ENCODE results near the gene NAB1. TPM values are rescaled to one million over a fixed set of nuclear protein-coding genes. Genes with fewer than 3 reads are reported as not detected.

The NAB1 gene
- total RNA-seq, 1 donor from 2014 or later = 39.9 TPM

DNA sequence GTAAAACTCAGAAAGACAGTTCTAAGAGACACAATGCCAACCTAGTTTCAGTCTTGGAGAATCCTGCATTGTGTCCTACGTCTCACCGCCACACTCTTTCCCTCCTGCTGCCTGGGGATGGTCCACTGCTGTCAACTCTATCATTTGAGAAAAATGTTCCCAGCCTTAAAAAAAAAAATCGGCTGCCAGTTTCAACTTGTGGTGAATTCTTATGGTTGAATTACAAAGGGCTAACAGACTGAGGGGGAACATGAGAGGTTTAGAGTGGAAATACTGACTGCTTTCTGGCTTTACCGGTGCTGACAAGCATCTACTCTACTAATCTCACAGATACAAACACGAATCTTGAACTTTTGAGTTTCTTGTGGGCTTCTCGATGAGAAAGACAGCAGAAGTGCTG is 74.0 kb downstream of the NAB1 start:
- Histone ChIP-seq H3K4me1 (peaks cover 10% of the 10 kb centered on the region), H3K9me3 (no peaks in the 10 kb centered on the region), H3K36me3 (no peaks in the 10 kb centered on the region), H3K4me3 (no peak overlapping the region), H3K27ac (no peak overlapping the region), H3K27me3 (ENCODE audit: low read depth) (no peaks in the 10 kb centered on the region)
- DNase-seq = no peak
- TF ChIP-seq, protein P1, sequence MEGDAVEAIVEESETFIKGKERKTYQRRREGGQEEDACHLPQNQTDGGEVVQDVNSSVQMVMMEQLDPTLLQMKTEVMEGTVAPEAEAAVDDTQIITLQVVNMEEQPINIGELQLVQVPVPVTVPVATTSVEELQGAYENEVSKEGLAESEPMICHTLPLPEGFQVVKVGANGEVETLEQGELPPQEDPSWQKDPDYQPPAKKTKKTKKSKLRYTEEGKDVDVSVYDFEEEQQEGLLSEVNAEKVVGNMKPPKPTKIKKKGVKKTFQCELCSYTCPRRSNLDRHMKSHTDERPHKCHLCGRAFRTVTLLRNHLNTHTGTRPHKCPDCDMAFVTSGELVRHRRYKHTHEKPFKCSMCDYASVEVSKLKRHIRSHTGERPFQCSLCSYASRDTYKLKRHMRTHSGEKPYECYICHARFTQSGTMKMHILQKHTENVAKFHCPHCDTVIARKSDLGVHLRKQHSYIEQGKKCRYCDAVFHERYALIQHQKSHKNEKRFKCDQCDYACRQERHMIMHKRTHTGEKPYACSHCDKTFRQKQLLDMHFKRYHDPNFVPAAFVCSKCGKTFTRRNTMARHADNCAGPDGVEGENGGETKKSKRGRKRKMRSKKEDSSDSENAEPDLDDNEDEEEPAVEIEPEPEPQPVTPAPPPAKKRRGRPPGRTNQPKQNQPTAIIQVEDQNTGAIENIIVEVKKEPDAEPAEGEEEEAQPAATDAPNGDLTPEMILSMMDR (IDR thresholded peaks at IDR 0.05) = no peak
- intact Hi-C loops (cut with DNase I) = no loop called here
- ATAC-seq = no peak

DNA sequence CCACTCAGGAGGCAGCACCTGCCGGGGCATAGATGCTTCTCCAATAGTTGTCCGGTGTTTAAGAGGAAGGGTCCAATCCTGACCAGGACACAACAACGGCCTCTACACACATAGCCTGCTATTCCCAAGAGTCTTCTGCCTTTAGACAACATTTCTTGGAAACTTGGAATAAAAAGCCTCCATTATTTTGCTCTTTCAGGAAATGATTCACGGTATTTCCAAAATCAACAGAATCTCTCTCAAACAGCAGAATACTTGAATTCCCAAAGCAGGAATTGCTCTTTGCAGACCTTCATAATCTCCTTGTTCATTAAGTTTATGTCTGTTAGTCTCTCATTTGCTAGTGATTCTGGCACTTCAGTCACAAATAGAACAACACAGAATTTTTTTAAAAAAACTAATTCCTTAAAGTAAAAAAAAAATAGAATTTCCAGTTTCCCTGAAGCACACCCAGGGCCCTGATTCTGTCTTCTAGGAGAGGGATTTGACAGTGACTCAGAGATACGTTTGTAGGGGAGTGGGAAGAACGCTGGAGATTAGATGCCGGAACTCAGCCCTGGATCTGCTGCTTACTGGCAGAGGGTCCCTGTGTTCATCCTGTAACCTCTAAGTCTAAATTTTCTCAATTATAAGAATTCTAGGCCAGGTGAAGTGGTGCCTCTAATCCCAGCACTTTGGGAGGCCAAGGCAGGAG is 74.7 kb downstream of the NAB1 start:
- Histone ChIP-seq H3K36me3 (no peaks in the 10 kb centered on the region), H3K4me1 (peaks cover 9% of the 10 kb centered on the region), H3K27ac (no peak overlapping the region), H3K27me3 (ENCODE audit: low read depth) (no peaks in the 10 kb centered on the region), H3K4me3 (no peak overlapping the region), H3K9me3 (no peaks in the 10 kb centered on the region)
- intact Hi-C loops (cut with DNase I) = no loop called here
- TF ChIP-seq, protein P1 (IDR thresholded peaks at IDR 0.05) = no peak
- ATAC-seq (no peak), DNase-seq (no peak)

DNA sequence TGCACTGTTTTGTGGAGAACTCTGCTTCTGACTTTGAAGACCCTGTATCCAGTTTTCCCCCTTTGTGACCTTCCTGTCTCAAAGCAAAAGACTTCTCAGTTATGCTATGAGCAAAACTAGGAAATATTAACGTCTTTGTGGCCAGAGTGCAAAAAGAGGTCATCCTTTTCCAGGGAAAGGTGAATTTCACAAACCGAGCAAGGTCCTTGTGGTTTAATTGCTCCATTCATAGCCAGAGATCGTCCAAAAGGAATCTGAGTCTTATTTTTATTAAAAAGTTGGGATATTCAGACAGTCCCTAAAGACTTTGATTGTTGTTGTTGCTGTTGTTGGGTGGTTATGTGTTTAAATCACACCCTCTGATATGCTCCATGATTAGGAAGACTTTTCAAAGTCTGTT is 77.4 kb downstream of the NAB1 start:
- no peak for ATAC-seq
- TF ChIP-seq, protein P1 (IDR thresholded peaks at IDR 0.05) = no peak
- H3K4me1 ChIP-seq = no peaks in the 10 kb centered on the region

DNA sequence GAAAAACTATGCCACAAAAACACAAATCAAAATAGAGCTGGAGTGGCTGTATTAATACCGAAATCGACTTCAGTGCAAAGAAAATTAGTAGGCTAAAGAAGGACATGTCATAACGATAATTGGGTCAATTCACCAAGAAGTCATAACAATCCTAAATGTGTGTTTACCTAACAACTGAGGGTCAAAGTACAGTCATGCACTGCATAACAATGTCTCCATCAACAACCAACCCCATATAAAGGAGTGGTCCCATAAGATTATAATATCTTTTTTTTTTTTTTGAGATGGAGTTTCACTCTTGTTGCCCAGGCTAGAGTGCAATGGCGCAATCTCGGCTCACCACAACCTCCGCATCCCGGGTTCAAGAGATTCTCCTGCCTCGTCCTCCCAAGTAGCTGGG is 87.5 kb downstream of the NAB1 start:
- no peaks in the 10 kb centered on the region for H3K4me1 ChIP-seq
- intact Hi-C loops (cut with DNase I) = no loop called here
- DNase-seq (no peak), ATAC-seq (no peak)
- no peaks in the 10 kb centered on the region for H3K27me3 ChIP-seq (ENCODE audit: low read depth)
- H3K9me3 ChIP-seq = no peaks in the 10 kb centered on the region
- no peak overlapping the region for H3K4me3 ChIP-seq
- no peaks in the 10 kb centered on the region for H3K36me3 ChIP-seq
- TF ChIP-seq, protein P1 (IDR thresholded peaks at IDR 0.05) = no peak
- H3K27ac ChIP-seq = no peak overlapping the region

More for the DNA sequence above, 77.4 kb downstream of the NAB1 start:
- intact Hi-C loops (cut with DNase I) = no loop called here
- Histone ChIP-seq H3K4me3 (no peak overlapping the region), H3K27ac (no peak overlapping the region), H3K36me3 (no peaks in the 10 kb centered on the region), H3K27me3 (ENCODE audit: low read depth) (no peaks in the 10 kb centered on the region), H3K9me3 (no peaks in the 10 kb centered on the region)
- DNase-seq = no peak

DNA sequence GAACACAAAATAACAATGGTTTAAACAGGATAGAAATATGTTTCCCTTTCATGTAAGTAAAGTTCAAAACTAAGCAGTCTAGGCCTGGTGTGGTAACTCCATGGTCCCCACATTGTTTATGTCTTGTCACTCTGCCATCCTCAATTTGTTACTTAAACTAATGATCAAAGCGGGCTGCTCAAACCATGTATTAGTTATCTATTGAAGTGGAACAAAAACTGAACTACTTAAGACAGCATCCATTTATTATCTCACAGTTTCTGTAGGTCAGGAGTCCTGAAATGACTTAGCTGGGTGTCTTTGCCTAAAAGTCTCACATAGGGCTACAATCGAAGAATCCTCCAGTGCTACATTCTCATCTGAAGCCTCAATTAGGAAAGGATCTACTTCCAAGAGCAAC is 91.6 kb downstream of the NAB1 start:
- no peak overlapping the region for H3K27ac ChIP-seq
- no peak for ATAC-seq
- TF ChIP-seq, protein P1 (IDR thresholded peaks at IDR 0.05) = no peak
- no peak for DNase-seq
- no peaks in the 10 kb centered on the region for H3K9me3 ChIP-seq
- H3K36me3 ChIP-seq = no peaks in the 10 kb centered on the region
- intact Hi-C loops (cut with DNase I) = no loop called here
- no peaks in the 10 kb centered on the region for H3K4me1 ChIP-seq
- H3K27me3 ChIP-seq (ENCODE audit: low read depth) = no peaks in the 10 kb centered on the region
- H3K4me3 ChIP-seq = no peak overlapping the region

Other genes with a start within 250 kb of the NAB1 start
- gene MFSD6, start 240.7 kb upstream of the NAB1 start, total RNA-seq = 50.5 TPM
- 9.5 TPM for gene NEMP2, start 114.4 kb upstream of the NAB1 start, total RNA-seq
- 180 TPM for gene GLS, start 231.7 kb downstream of the NAB1 start, total RNA-seq

Measured in lower lobe of right lung (tissue), 2 donors.